Ureter (tissue), 1 donor: Measurements from ENCODE around the gene SRMS. TPM values are rescaled to one million over a fixed set of nuclear protein-coding genes. Genes with fewer than 3 reads are reported as not detected.

Source experiments
- total RNA-seq: library from RNA; stranded (reverse); gene quantifications from one replicate; pipeline ENCODE4 v1.2.4, GENCODE V29; 2023
- donor health status: DM: yes; HTN: yes; CAD: no.

Gene SRMS
- total RNA-seq, 1 donor from 2014 or later: 0.26 TPM

Other genes starting within 250 kb of the SRMS start
- not detected for gene CHRNA4, start 186.4 kb downstream of the SRMS start, total RNA-seq
- gene KCNQ2, start 75.1 kb downstream of the SRMS start, total RNA-seq: not detected
- 20.2 TPM for gene EEF1A2, start 48.7 kb downstream of the SRMS start, total RNA-seq
- 507 TPM for gene PPDPF, start 27.0 kb downstream of the SRMS start, total RNA-seq
- 55.1 TPM for gene PTK6, start 10.4 kb downstream of the SRMS start, total RNA-seq
- 1.6 TPM for gene FNDC11, start 6.4 kb upstream of the SRMS start, total RNA-seq
- 35.6 TPM for gene HELZ2, start 26.5 kb upstream of the SRMS start, total RNA-seq
- gene GMEB2, start 79.4 kb upstream of the SRMS start, total RNA-seq: 13.3 TPM
- 16.5 TPM for gene STMN3, start 105.7 kb upstream of the SRMS start, total RNA-seq
- gene RTEL1, start 110.6 kb upstream of the SRMS start, total RNA-seq: 45.9 TPM
- gene TNFRSF6B, start 148.9 kb upstream of the SRMS start, total RNA-seq: 19.8 TPM
- gene ARFRP1, start 160.2 kb upstream of the SRMS start, total RNA-seq: 69.8 TPM
- 29.4 TPM for gene ZGPAT, start 160.3 kb upstream of the SRMS start, total RNA-seq
- 7.3 TPM for gene LIME1, start 188.9 kb upstream of the SRMS start, total RNA-seq
- gene SLC2A4RG, start 192.0 kb upstream of the SRMS start, total RNA-seq: 93.6 TPM